ENCODE measurements around the gene CRABP2. TPM values are rescaled to one million over a fixed set of nuclear protein-coding genes. Genes with fewer than 3 reads are reported as not detected.

Gene CRABP2
- total RNA-seq, 4 donors from 2014 or later: 67.9 to 103 (median 96.1) TPM

DNA sequence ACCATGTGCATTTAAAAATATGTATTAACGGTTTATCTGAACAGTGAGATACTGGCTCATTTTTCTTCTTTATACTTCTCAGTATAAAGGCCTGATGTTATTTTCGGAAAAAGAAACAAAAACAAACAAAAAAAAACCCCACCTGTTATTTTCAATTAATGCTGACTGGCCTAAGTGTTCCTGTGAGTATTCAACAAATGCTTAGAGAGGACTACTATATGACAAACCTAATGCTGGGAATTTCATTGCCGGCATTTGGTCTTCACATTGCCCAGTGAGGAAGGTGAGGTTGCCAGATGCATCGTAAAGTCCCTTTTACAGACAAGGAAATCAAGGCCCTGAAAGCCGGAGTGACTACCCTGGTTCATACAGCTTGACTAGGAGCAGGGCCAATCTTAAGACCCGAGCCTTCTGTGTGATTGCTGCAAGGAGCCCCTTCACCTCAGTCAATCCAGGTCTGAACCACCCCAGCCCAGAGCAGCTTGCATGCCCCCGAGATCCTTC lies 34.9 kb upstream of the CRABP2 start:
- TF ChIP-seq, protein P1, sequence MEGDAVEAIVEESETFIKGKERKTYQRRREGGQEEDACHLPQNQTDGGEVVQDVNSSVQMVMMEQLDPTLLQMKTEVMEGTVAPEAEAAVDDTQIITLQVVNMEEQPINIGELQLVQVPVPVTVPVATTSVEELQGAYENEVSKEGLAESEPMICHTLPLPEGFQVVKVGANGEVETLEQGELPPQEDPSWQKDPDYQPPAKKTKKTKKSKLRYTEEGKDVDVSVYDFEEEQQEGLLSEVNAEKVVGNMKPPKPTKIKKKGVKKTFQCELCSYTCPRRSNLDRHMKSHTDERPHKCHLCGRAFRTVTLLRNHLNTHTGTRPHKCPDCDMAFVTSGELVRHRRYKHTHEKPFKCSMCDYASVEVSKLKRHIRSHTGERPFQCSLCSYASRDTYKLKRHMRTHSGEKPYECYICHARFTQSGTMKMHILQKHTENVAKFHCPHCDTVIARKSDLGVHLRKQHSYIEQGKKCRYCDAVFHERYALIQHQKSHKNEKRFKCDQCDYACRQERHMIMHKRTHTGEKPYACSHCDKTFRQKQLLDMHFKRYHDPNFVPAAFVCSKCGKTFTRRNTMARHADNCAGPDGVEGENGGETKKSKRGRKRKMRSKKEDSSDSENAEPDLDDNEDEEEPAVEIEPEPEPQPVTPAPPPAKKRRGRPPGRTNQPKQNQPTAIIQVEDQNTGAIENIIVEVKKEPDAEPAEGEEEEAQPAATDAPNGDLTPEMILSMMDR (IDR thresholded peaks at IDR 0.05): no peak
- no peak for TF ChIP-seq POLR2A (IDR thresholded peaks at IDR 0.05)
- H3K4me3 ChIP-seq (ENCODE audit: low read depth, poor library complexity, severe bottlenecking): peak overlapping the region; percentile 67
- intact Hi-C loops (cut with DNase I; ENCODE audit: low total_unique reads): no loop called here
- DNase-seq (ENCODE audit: low spot score in 2 of 2): peak in 1 of 2 donors; percentile 42
- WGBS, 2 donors: 16 to 17% methylated on average over 7 of the region's 7 CpGs

DNA sequence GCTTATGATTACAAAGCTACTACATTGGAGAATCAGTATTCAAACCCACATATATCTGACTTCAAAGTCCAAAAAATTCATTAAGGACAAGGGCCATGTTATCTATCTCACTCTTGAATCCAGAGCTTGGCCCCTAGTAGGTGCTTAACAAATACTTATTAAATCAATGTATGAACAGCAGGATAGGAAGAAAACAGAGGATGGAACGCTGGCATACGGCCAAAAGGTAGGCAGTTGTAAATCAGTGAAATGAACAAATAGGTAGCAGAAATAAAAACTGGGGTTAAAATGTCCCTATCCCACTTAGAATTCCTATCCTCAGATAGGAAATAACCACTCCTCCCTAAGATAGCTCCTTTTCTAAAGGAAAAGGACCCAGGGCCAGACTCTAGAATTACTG lies 33.5 kb upstream of the CRABP2 start:
- 70 to 76% methylated on average over 2 of the region's 2 CpGs for WGBS, 2 donors
- no peak overlapping the region for H3K4me3 ChIP-seq (ENCODE audit: low read depth, poor library complexity, severe bottlenecking)
- DNase-seq (ENCODE audit: low spot score in 2 of 2): no peak
- TF ChIP-seq, protein P1 (IDR thresholded peaks at IDR 0.05): no peak
- intact Hi-C loops (cut with DNase I; ENCODE audit: low total_unique reads): no loop called here

DNA sequence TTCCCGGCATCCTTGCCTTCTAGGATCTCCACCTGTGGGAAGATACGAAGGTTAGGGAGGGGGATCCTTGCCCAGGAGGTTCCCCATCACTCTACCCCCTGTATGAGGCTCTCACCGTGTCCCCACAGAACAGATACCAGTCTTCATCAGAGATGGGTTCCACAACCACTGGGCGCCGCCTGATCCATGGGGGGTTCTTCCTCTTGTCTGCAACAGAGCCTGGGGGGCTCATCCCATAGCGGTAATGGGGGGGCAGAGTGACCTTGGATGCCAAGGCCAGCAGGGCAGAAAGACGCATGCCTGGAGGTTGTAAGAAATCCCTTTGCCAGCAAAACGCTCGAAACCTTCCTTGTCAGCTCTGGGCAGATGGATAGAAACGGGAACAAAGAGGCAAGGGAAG lies 33.0 kb upstream of the CRABP2 start:
- no peak for DNase-seq (ENCODE audit: low spot score in 2 of 2)
- intact Hi-C loops (cut with DNase I; ENCODE audit: low total_unique reads): no loop called here
- H3K4me3 ChIP-seq (ENCODE audit: low read depth, poor library complexity, severe bottlenecking): no peak overlapping the region
- WGBS, 2 donors: 89 to 90% methylated on average over 10 of the region's 10 CpGs
- TF ChIP-seq, protein P1 (IDR thresholded peaks at IDR 0.05): no peak
- TF ChIP-seq POLR2A (IDR thresholded peaks at IDR 0.05): no peak

DNA sequence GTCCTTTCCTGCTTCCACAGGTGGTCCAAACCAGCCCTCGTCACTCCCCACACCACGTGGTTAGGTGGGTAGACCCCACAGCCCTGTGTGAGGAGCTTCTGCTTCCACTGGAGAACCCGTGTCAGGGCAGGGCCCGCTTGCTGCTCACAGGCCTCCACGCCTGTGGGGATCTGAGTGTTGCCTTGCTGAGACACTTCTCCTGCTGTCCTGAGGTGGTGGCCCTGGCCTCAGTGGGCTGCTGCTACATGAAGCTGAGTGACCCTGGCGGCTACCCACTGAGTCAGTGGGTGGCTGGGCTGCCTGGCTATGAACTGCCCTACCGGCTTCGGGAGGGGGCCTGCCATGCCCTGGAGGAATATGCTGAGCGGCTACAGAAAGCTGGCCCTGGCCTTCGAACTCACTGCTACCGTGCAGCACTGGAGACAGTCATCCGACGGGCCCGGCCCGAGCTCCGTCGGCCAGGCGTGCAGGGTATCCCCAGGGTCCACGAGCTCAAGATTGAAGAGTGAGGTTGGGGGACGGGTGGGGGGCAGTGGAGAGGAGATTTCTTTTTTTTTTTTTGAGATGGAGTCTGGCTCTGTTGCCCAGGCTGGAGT lies 28.7 kb upstream of the CRABP2 start:
- H3K4me3 ChIP-seq (ENCODE audit: low read depth, poor library complexity, severe bottlenecking): no peak overlapping the region
- intact Hi-C loops (cut with DNase I; ENCODE audit: low total_unique reads): no loop called here
- WGBS, 2 donors: 88 to 89% methylated on average over 19 to 20 of the region's 20 CpGs
- no peak for DNase-seq (ENCODE audit: low spot score in 2 of 2)
- no peak for TF ChIP-seq POLR2A (IDR thresholded peaks at IDR 0.05)
- TF ChIP-seq, protein P1 (IDR thresholded peaks at IDR 0.05): no peak

DNA sequence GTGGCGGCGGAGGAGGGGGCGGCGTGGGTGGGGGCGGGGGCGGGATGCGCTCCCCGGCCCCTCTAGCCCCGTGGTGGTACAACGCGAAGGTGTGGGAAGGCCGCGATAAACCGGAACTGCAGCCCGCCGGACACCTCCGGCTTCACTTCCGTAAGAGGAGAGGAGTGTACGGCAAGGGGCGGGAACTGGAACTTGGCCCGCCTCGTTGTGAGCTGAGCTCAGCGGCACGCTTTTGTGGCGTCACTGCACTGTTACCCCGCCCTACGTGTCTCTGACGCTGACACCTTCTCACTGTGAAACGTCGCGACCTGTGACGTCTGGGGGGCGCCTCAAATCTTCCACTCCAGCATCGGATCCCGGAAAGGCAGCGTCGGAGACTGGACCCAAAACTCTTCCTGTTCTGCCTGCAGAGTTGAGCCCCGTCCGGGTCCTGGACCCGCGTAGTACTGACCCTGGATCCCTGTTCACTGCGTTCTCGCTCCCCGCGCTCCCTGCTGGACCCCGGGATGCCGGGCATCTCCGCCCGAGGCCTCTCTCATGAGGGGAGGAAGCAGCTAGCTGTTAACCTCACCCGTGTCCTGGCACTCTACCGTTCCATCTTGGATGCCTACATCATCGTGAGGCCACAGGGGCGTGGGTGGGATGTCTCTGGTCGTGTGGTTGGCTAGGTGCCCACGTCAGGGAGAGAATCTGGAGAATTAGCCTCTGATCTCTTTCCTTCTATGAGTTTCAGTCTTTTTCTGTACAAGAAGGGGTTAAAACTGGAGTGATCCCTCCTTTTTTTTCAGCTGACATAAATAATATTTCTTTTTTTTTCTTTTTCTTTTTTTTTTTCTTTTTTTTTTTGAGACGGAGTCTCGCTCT lies 23.4 kb upstream of the CRABP2 start, which contains the start of gene ISG20L2:
Gene ISG20L2, minus strand, starts transcription at position 168 of the 864 bp plus-strand sequence. CDS start 1,114 bp downstream, outside the sequence.
- H3K4me3 ChIP-seq (ENCODE audit: low read depth, poor library complexity, severe bottlenecking): peak within 1 kb of the TSS; percentile 83
- WGBS, 2 donors: 1 to 2% methylated on average over 20 to 44 of the region's 57 CpGs
- TF ChIP-seq, protein P1 (IDR thresholded peaks at IDR 0.05): no peak
- no peak for TF ChIP-seq POLR2A (IDR thresholded peaks at IDR 0.05)
- peak; percentile 97 to 99 for DNase-seq (ENCODE audit: low spot score in 2 of 2)
- intact Hi-C loops (cut with DNase I; ENCODE audit: low total_unique reads): no loop called here
